ENCODE results near the gene WFIKKN2.

- TF ChIP-seq, protein P1, sequence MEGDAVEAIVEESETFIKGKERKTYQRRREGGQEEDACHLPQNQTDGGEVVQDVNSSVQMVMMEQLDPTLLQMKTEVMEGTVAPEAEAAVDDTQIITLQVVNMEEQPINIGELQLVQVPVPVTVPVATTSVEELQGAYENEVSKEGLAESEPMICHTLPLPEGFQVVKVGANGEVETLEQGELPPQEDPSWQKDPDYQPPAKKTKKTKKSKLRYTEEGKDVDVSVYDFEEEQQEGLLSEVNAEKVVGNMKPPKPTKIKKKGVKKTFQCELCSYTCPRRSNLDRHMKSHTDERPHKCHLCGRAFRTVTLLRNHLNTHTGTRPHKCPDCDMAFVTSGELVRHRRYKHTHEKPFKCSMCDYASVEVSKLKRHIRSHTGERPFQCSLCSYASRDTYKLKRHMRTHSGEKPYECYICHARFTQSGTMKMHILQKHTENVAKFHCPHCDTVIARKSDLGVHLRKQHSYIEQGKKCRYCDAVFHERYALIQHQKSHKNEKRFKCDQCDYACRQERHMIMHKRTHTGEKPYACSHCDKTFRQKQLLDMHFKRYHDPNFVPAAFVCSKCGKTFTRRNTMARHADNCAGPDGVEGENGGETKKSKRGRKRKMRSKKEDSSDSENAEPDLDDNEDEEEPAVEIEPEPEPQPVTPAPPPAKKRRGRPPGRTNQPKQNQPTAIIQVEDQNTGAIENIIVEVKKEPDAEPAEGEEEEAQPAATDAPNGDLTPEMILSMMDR (conservative IDR thresholded peaks at IDR 0.05; ENCODE audit: low read depth in 2 of 2) = no peak
- TF ChIP-seq, protein P2, sequence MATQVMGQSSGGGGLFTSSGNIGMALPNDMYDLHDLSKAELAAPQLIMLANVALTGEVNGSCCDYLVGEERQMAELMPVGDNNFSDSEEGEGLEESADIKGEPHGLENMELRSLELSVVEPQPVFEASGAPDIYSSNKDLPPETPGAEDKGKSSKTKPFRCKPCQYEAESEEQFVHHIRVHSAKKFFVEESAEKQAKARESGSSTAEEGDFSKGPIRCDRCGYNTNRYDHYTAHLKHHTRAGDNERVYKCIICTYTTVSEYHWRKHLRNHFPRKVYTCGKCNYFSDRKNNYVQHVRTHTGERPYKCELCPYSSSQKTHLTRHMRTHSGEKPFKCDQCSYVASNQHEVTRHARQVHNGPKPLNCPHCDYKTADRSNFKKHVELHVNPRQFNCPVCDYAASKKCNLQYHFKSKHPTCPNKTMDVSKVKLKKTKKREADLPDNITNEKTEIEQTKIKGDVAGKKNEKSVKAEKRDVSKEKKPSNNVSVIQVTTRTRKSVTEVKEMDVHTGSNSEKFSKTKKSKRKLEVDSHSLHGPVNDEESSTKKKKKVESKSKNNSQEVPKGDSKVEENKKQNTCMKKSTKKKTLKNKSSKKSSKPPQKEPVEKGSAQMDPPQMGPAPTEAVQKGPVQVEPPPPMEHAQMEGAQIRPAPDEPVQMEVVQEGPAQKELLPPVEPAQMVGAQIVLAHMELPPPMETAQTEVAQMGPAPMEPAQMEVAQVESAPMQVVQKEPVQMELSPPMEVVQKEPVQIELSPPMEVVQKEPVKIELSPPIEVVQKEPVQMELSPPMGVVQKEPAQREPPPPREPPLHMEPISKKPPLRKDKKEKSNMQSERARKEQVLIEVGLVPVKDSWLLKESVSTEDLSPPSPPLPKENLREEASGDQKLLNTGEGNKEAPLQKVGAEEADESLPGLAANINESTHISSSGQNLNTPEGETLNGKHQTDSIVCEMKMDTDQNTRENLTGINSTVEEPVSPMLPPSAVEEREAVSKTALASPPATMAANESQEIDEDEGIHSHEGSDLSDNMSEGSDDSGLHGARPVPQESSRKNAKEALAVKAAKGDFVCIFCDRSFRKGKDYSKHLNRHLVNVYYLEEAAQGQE (IDR thresholded peaks at IDR 0.05; ENCODE audit: unreplicated experiment) = no peak
- TF ChIP-seq, protein P3, sequence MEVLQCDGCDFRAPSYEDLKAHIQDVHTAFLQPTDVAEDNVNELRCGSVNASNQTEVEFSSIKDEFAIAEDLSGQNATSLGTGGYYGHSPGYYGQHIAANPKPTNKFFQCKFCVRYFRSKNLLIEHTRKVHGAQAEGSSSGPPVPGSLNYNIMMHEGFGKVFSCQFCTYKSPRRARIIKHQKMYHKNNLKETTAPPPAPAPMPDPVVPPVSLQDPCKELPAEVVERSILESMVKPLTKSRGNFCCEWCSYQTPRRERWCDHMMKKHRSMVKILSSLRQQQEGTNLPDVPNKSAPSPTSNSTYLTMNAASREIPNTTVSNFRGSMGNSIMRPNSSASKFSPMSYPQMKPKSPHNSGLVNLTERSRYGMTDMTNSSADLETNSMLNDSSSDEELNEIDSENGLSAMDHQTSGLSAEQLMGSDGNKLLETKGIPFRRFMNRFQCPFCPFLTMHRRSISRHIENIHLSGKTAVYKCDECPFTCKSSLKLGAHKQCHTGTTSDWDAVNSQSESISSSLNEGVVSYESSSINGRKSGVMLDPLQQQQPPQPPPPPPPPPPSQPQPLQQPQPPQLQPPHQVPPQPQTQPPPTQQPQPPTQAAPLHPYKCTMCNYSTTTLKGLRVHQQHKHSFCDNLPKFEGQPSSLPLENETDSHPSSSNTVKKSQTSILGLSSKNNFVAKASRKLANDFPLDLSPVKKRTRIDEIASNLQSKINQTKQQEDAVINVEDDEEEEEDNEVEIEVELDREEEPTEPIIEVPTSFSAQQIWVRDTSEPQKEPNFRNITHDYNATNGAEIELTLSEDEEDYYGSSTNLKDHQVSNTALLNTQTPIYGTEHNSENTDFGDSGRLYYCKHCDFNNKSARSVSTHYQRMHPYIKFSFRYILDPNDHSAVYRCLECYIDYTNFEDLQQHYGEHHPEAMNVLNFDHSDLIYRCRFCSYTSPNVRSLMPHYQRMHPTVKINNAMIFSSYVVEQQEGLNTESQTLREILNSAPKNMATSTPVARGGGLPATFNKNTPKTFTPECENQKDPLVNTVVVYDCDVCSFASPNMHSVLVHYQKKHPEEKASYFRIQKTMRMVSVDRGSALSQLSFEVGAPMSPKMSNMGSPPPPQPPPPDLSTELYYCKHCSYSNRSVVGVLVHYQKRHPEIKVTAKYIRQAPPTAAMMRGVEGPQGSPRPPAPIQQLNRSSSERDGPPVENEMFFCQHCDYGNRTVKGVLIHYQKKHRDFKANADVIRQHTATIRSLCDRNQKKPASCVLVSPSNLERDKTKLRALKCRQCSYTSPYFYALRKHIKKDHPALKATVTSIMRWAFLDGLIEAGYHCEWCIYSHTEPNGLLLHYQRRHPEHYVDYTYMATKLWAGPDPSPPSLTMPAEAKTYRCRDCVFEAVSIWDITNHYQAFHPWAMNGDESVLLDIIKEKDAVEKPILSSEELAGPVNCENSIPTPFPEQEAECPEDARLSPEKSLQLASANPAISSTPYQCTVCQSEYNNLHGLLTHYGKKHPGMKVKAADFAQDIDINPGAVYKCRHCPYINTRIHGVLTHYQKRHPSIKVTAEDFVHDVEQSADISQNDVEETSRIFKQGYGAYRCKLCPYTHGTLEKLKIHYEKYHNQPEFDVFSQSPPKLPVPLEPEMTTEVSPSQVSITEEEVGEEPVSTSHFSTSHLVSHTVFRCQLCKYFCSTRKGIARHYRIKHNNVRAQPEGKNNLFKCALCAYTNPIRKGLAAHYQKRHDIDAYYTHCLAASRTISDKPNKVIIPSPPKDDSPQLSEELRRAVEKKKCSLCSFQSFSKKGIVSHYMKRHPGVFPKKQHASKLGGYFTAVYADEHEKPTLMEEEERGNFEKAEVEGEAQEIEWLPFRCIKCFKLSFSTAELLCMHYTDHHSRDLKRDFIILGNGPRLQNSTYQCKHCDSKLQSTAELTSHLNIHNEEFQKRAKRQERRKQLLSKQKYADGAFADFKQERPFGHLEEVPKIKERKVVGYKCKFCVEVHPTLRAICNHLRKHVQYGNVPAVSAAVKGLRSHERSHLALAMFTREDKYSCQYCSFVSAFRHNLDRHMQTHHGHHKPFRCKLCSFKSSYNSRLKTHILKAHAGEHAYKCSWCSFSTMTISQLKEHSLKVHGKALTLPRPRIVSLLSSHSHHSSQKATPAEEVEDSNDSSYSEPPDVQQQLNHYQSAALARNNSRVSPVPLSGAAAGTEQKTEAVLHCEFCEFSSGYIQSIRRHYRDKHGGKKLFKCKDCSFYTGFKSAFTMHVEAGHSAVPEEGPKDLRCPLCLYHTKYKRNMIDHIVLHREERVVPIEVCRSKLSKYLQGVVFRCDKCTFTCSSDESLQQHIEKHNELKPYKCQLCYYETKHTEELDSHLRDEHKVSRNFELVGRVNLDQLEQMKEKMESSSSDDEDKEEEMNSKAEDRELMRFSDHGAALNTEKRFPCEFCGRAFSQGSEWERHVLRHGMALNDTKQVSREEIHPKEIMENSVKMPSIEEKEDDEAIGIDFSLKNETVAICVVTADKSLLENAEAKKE (CRISPR knock-in tag; IDR thresholded peaks at IDR 0.05) = no peak
- TF ChIP-seq JUNB (IDR thresholded peaks at IDR 0.05; ENCODE audit: unreplicated experiment) = no peak
- no peak for TF ChIP-seq EZH2phosphoT487 (IDR thresholded peaks at IDR 0.05; ENCODE audit: unreplicated experiment)
- no peak for TF ChIP-seq POLR2AphosphoS5 (IDR thresholded peaks at IDR 0.05; ENCODE audit: low read depth)
- TF ChIP-seq EZH2 (IDR thresholded peaks at IDR 0.05; ENCODE audit: low read depth, unreplicated experiment) = no peak
- TF ChIP-seq NANOG (IDR thresholded peaks at IDR 0.05; ENCODE audit: borderline replicate concordance) = no peak
- no peak for TF ChIP-seq STAT1 (IDR thresholded peaks at IDR 0.05; ENCODE audit: unreplicated experiment)
- no peak for TF ChIP-seq ZNF114 (CRISPR knock-in tag; IDR thresholded peaks at IDR 0.05)
- TF ChIP-seq, protein P4, sequence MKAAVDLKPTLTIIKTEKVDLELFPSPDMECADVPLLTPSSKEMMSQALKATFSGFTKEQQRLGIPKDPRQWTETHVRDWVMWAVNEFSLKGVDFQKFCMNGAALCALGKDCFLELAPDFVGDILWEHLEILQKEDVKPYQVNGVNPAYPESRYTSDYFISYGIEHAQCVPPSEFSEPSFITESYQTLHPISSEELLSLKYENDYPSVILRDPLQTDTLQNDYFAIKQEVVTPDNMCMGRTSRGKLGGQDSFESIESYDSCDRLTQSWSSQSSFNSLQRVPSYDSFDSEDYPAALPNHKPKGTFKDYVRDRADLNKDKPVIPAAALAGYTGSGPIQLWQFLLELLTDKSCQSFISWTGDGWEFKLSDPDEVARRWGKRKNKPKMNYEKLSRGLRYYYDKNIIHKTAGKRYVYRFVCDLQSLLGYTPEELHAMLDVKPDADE (IDR thresholded peaks at IDR 0.05) = no peak
- no peak for TF ChIP-seq ZNF331 (CRISPR knock-in tag; IDR thresholded peaks at IDR 0.05; ENCODE audit: low read depth)
Measured at GRCh38 chr17:50834429-50835300, 721 bp upstream of the WFIKKN2 start.

All from GM23338 (cell line).